GM12872 (cell line): ENCODE results near the gene PDZD2.

ENCODE experiments used
- TF ChIP-seq, protein P1 (sequence below): IDR thresholded peaks from 3 replicates; pipeline ENCODE4 v1.5.1; 2011; ENCODE audit warnings: low read depth, mild to moderate bottlenecking, low read length, moderate library complexity; ENCODE audit not compliant: insufficient read depth

Gene PDZD2

DNA sequence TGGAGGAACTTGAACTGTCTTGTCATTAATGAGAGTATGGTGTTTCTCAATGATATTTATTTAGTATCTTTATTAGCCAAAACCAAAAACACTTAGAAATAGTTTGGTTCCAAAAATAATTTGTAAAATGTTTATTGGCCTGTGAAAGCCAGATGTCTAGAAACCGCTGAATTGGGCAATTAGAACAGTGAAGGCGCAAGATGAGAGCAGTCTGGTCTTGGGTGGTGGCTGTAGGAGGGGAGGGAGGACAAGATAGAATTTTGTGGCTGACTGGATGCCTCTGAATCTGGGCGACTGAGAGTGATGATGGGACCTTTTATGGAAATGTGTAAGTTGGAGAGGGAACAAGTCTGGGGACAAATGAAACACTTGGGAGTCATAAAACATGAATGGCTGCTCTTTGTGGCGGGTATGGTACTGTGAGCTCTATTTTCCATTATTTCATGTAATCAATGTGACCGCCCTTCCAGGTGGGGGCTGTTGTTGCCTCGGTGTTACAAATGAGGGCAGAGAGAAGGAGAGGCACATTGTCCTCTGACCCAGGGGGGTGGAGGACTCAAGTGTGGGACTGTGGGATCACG is 35.5 kb downstream of the PDZD2 start:
- TF ChIP-seq, protein P1, sequence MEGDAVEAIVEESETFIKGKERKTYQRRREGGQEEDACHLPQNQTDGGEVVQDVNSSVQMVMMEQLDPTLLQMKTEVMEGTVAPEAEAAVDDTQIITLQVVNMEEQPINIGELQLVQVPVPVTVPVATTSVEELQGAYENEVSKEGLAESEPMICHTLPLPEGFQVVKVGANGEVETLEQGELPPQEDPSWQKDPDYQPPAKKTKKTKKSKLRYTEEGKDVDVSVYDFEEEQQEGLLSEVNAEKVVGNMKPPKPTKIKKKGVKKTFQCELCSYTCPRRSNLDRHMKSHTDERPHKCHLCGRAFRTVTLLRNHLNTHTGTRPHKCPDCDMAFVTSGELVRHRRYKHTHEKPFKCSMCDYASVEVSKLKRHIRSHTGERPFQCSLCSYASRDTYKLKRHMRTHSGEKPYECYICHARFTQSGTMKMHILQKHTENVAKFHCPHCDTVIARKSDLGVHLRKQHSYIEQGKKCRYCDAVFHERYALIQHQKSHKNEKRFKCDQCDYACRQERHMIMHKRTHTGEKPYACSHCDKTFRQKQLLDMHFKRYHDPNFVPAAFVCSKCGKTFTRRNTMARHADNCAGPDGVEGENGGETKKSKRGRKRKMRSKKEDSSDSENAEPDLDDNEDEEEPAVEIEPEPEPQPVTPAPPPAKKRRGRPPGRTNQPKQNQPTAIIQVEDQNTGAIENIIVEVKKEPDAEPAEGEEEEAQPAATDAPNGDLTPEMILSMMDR: no peak

DNA sequence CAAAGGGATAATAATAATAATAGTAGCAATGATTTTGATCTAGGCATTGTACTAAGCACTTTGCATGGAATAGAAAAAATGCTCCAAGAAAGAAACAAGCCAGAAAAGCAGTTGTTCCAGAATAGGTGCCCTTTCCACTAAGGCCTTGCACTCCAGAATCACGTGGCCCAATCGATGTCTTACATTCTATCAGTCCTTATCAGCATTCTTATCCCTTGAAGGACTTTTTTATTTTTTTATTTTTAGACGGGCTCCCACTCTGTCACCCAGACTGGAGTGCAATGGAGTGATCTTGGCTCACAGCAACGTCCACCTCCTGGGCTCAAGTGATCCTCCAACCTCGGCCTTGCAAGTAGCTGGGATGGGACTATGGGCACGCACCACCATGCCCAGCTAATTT is 36.5 kb downstream of the PDZD2 start:
- TF ChIP-seq, protein P1: no peak

DNA sequence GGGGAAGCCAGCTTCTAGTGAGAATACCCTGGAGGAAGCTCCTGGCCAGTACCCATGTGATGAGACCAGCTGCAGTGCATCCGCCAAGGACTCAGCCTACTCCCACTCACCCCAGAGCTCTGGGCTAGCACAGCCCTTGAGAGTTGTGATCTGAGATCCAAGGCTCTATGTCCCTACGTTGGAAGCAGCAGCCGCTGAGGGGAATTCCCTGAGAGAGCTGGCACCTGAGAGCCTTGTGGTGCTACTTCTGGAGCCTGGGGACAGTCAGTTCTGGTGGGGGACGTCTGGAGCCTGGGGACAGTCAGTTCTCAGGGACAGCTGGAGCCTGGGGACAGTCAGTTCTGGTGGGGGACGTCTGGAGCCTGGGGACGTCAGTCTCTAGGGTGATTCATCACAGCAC is 39.2 kb downstream of the PDZD2 start:
- TF ChIP-seq, protein P1: no peak

DNA sequence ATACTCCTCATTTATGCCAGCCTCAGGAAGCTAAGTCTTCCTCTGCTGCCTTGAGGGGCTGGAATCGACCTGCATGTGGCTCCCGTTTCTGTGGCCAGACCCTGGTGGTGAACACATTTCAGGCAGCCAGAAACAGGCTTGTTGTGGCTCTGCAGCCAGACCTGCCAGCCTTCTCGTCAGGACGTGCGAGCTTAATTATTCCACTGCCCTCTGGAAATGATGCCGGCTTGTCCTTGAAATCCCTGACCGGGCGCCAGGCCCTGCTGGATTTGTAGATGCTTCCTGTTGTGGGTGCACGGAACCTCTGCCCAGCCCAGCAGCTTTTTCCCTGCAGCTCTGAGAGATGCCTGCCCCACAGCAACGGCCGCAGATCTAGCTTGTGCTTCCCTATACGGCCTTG is 41.6 kb downstream of the PDZD2 start:
- TF ChIP-seq, protein P1: no peak

DNA sequence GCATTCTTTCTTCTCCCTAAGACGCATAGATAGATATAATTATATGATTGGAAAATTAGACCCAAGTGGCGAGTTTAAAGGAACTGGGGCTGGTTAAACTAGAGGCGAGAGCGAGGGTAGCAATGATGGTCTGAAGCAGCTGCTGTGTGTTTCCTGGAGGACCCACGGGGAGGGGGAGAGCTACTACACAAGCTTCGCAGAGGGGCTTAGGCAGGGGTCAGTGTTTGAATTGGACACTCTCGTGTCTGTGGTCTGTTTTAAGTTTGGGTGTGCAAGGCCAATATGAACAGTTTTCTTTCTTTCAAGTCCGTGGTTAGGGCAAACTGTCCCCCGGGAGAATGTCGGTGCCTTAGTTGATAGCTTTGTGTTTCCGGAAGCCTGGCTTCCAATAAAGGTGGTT is 43.1 kb downstream of the PDZD2 start:
- TF ChIP-seq, protein P1: no peak

DNA sequence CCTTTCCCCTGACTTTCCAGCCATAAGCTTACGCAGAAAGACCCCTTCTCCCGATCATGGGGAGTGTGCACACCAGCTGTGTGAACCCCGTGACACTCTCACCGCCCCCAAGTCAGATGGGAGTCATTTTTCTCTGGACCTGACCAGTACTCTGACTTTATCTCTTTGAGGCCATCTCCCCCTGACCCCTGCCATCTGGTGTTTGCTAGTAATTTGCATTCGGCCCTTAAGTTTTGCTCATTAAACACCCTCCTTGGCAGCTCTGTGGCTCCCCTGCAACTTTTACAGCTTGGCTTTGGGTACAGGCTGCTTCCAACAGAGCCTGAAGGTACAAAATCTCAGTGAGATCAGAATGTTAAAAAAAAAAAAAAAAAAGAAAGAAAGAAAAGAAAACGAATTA is 43.9 kb downstream of the PDZD2 start:
- TF ChIP-seq, protein P1: no peak

DNA sequence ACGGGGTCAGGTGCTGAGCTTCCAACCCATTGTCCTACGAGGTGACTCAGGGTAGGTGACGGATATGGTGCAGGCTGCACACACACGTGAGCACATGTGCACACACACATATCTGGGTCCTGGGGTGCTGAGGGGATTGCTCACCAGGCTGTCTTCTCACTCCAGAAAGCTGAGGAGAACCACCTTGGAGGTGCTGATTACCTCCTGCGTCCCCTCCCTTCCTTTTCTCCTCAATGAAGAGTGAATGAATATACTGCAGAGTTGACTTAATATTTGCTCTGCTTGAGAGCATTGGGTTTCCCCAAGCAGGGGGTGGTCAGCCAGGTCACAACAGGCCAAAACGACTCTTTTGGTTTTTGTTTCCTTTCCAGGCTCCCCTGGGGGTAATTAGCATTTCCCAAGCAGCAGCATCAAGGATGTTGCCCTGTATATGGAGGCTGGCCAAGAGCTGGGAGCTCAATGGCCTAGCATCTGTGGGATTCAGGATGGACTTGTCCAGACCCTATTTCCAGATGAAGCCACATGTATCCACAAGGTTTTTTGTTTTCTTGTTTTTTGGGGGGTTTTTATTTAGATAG is 49.7 kb downstream of the PDZD2 start:
- TF ChIP-seq, protein P1: no peak
